ENCODE data around the gene AP1S1.

Gene AP1S1

DNA sequence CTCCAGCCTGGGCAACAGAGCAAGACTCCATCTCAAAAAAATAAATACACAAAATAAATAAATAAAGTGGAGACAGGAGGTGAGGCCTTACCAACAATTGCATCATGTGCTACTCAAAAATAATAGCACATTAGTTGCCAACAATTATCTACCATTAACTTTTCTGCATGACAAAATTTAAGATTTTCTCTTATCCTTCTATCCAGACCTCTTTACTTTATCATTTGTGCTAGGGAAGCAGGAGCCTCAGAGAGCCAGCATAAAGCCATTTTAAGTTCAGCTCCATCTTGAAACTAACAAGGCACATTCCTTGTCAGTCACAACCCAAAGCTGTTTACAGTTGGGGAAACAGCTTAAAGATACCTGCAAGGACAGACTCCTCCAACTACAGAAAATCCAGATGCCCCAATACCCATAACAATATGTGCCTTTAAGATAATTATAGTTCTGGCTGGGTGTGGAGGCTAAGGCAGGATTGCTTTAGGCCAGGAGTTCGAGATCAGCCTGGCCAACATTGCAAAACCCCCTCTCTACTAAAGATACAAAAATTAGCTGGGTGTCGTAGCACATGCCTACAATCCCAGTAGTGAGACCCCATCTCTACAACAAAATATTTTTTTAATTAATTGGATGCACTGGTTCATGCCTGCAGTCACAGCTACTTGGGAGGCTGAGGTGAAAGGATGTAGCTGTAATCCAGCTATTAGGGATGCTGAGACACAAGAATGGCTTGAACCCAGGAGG, 2.2 kb upstream of the AP1S1 start:
- Histone ChIP-seq H3K27me3 (ENCODE audit: insufficient read depth, low read length) (0 out of 2 replicates have a peak, but pooled peaks cover 6% of the 10 kb centered on the region), H3F3A (ENCODE audit: insufficient read depth, low read length) (no peaks in the 10 kb centered on the region), H3K9ac (ENCODE audit: low read length) (no peak overlapping the region), H3K4me1 (ENCODE audit: insufficient read depth, low read length, severe bottlenecking) (peaks cover 23% of the 10 kb centered on the region), H3K27ac (ENCODE audit: low read depth, low read length, poor library complexity, severe bottlenecking) (no peak overlapping the region), H3K4me2 (ENCODE audit: low read length) (no peak overlapping the region), H3K9me3 (ENCODE audit: low read length) (no peaks in the 10 kb centered on the region), H3K9me2 (ENCODE audit: low read depth, low read length) (no peaks in the 10 kb centered on the region), H2AFZ (ENCODE audit: low read length) (no peak overlapping the region), H3K36me3 (ENCODE audit: insufficient read depth, low read length) (peaks cover 2% of the 10 kb centered on the region; the same call in 1 of the 2 replicates), H3K79me2 (ENCODE audit: insufficient read depth, low read length) (0 out of 2 replicates have a peak, but pooled peaks cover 4% of the 10 kb centered on the region), H3K4me3 (ENCODE audit: low read depth, low read length, poor library complexity, severe bottlenecking) (no peak overlapping the region), H4K20me1 (ENCODE audit: insufficient read depth, low read length) (no peaks in the 10 kb centered on the region)
- TF ChIP-seq, protein P1, sequence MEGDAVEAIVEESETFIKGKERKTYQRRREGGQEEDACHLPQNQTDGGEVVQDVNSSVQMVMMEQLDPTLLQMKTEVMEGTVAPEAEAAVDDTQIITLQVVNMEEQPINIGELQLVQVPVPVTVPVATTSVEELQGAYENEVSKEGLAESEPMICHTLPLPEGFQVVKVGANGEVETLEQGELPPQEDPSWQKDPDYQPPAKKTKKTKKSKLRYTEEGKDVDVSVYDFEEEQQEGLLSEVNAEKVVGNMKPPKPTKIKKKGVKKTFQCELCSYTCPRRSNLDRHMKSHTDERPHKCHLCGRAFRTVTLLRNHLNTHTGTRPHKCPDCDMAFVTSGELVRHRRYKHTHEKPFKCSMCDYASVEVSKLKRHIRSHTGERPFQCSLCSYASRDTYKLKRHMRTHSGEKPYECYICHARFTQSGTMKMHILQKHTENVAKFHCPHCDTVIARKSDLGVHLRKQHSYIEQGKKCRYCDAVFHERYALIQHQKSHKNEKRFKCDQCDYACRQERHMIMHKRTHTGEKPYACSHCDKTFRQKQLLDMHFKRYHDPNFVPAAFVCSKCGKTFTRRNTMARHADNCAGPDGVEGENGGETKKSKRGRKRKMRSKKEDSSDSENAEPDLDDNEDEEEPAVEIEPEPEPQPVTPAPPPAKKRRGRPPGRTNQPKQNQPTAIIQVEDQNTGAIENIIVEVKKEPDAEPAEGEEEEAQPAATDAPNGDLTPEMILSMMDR (IDR thresholded peaks at IDR 0.05; ENCODE audit: low read length), result no peak
- TF ChIP-seq EZH2 (IDR thresholded peaks at IDR 0.05; ENCODE audit: borderline replicate concordance, low read length), result no peak

DNA sequence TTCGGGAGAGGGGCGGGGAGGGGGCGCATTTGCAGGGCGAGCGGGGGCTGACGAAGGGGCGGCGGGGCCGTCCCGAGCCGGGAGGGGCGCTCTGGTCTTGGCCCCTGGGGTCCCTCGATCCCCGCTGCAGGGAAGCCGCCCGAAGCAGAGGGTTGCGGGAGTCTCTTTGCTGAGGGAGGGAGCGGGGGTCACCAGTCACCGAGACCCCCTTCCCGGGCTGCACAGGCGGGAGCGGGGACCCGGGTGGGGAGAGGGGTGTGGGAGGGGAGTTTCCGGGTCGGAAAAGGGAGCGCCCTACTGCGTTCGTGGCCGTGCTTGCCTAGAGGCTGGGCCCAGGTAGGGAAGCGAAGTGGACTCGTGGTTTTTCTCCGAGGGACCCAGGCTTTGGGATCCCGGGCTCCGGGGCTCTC, 422 bp downstream of the AP1S1 start:
- Histone ChIP-seq H4K20me1 (ENCODE audit: insufficient read depth, low read length) (no peaks in the 10 kb centered on the region), H3K79me2 (ENCODE audit: insufficient read depth, low read length) (0 out of 2 replicates have a peak, but pooled peaks cover 4% of the 10 kb centered on the region), H3F3A (ENCODE audit: insufficient read depth, low read length) (no peaks in the 10 kb centered on the region), H3K4me3 (ENCODE audit: low read depth, low read length, poor library complexity, severe bottlenecking) (peak overlapping the region; percentile 79), H3K27me3 (ENCODE audit: insufficient read depth, low read length) (no peaks in the 10 kb centered on the region), H3K4me2 (ENCODE audit: low read length) (peak overlapping the region; percentile 84), H3K27ac (ENCODE audit: low read depth, low read length, poor library complexity, severe bottlenecking) (peak overlapping the region; percentile 6), H3K36me3 (ENCODE audit: insufficient read depth, low read length) (peaks cover 17% of the 10 kb centered on the region; the same call in 1 of the 2 replicates), H3K9me2 (ENCODE audit: low read depth, low read length) (no peaks in the 10 kb centered on the region), H2AFZ (ENCODE audit: low read length) (no peak overlapping the region), H3K4me1 (ENCODE audit: insufficient read depth, low read length, severe bottlenecking) (peaks cover 26% of the 10 kb centered on the region), H3K9ac (ENCODE audit: low read length) (peak overlapping the region; percentile 77), H3K9me3 (ENCODE audit: low read length) (no peaks in the 10 kb centered on the region)
- no peak for TF ChIP-seq EZH2 (IDR thresholded peaks at IDR 0.05; ENCODE audit: borderline replicate concordance, low read length)
- TF ChIP-seq, protein P1 (IDR thresholded peaks at IDR 0.05; ENCODE audit: low read length), result no peak

DNA sequence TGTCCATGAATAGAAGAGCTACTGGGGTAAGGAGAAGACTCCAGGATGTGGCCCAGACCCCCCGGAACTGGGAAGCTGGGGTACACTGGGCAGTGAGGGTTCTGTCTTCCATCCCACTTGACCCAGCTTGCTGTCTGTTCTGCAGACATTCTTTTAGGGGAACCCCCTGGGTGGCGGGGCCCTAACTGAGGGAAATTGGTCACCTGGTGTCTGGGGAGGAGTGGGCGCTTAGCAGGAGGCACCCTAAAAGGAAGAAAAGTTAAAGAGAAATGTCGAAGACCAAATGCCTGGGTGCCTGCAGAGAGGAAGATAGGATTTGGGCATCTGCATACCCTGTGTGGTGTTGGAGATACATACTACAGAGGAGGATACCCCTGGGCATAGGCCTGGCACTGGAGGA, 1.0 kb downstream of the AP1S1 start:
- H3K79me2 ChIP-seq (ENCODE audit: insufficient read depth, low read length), result 0 out of 2 replicates have a peak, but pooled peaks cover 4% of the 10 kb centered on the region
- peak overlapping the region; percentile 6 for H3K27ac ChIP-seq (ENCODE audit: low read depth, low read length, poor library complexity, severe bottlenecking)
- H3K4me2 ChIP-seq (ENCODE audit: low read length), result peak overlapping the region; percentile 84
- H3K4me3 ChIP-seq (ENCODE audit: low read depth, low read length, poor library complexity, severe bottlenecking), result peak overlapping the region; percentile 79
- H3K27me3 ChIP-seq (ENCODE audit: insufficient read depth, low read length), result no peaks in the 10 kb centered on the region
- peak overlapping the region; percentile 77 for H3K9ac ChIP-seq (ENCODE audit: low read length)
- no peaks in the 10 kb centered on the region for H3K9me2 ChIP-seq (ENCODE audit: low read depth, low read length)
- H2AFZ ChIP-seq (ENCODE audit: low read length), result no peak overlapping the region
- TF ChIP-seq EZH2 (IDR thresholded peaks at IDR 0.05; ENCODE audit: borderline replicate concordance, low read length), result no peak
- TF ChIP-seq, protein P1 (IDR thresholded peaks at IDR 0.05; ENCODE audit: low read length), result no peak
- no peaks in the 10 kb centered on the region for H3K9me3 ChIP-seq (ENCODE audit: low read length)
- H3K4me1 ChIP-seq (ENCODE audit: insufficient read depth, low read length, severe bottlenecking), result peaks cover 26% of the 10 kb centered on the region
- H3F3A ChIP-seq (ENCODE audit: insufficient read depth, low read length), result no peaks in the 10 kb centered on the region
- H4K20me1 ChIP-seq (ENCODE audit: insufficient read depth, low read length), result no peaks in the 10 kb centered on the region
- H3K36me3 ChIP-seq (ENCODE audit: insufficient read depth, low read length), result peaks cover 17% of the 10 kb centered on the region; the same call in 1 of the 2 replicates

Measured in OCI-LY1 (cell line).